Stomach (tissue), 9 donors: ENCODE results near the gene ERCC5. TPM values are rescaled to one million over a fixed set of nuclear protein-coding genes. Genes with fewer than 3 reads are reported as not detected.

Experiments used
- DNase-seq, 2 donors: peaks; one replicate each; pipeline versions ENCODE4 v3.0.0 to v3.0.0-alpha.2; 2013 to 2019
- H3K27ac ChIP-seq, 5 donors: fragments of 200-600 bp in 4 of 5; sonication (generic) in 4 of 5; one replicate each; pipeline ENCODE4 v1.5.1; 2013 to 2019; ENCODE audit warnings: mild to moderate bottlenecking in 1 of 5, moderate library complexity in 1 of 5
- H3K27me3 ChIP-seq, 3 donors: fragments of 200-600 bp; sonication (generic); one replicate each; pipeline ENCODE4 v1.5.1; 2017 to 2019; ENCODE audit warnings: mixed run types in 1 of 3
- H3K36me3 ChIP-seq, 4 donors: fragments of 200-600 bp; sonication (generic); 1 replicate in 3 of 4; 2 replicates in 1 of 4; pipeline ENCODE4 v1.5.1; 2016 to 2019
- H3K4me1 ChIP-seq, 4 donors: fragments of 200-600 bp; sonication (generic); one replicate each; pipeline ENCODE4 v1.5.1; 2016 to 2019
- H3K4me3 ChIP-seq, 4 donors: fragments of 200-600 bp; sonication (generic) in 3 of 4; one replicate each; pipeline ENCODE4 v1.5.1; 2016 to 2019; ENCODE audit warnings: mild to moderate bottlenecking in 1 of 4
- H3K9me3 ChIP-seq, 4 donors: fragments of 200-600 bp; sonication (generic); one replicate each; pipeline ENCODE4 v1.5.1; 2016 to 2019
- CTCF ChIP-seq, 7 experiments: fragments of 450-650 bp in 4 of 7; fragments of 200-600 bp in 3 of 7; sonication (generic) in 3 of 7; IDR thresholded peaks; one replicate each; pipeline ENCODE4 v1.5.1; 2016 to 2019; ENCODE audit warnings: antibody characterized with exemption in 7 of 7, control low read depth in 2 of 7, mild to moderate bottlenecking in 1 of 7
- EP300 ChIP-seq: sonication (generic); formaldehyde crosslinking; IDR thresholded peaks from one replicate; pipeline ENCODE4 v1.6.1; 2017; ENCODE audit warnings: antibody characterized with exemption
- POLR2A ChIP-seq, 4 donors: fragments of 450-650 bp; IDR thresholded peaks; one replicate each; pipeline ENCODE4 v1.6.1; 2016; ENCODE audit warnings: antibody characterized with exemption in 4 of 4, control low read depth in 2 of 4, mild to moderate bottlenecking in 1 of 4, moderate library complexity in 1 of 4
- POLR2AphosphoS5 ChIP-seq, 3 donors: sonication (generic); formaldehyde crosslinking; IDR thresholded peaks; one replicate each; pipeline ENCODE4 v1.6.1; 2016; ENCODE audit warnings: antibody characterized with exemption in 3 of 3
- WGBS, 5 donors: extraction: QIAGEN DNeasy Blood & Tissue Kit in 3 of 5; methylation state at CpG; one replicate each; pipeline versions ENCODE4 v1.1.5 to v1.1.7; 2013 to 2018; 5-methylcytosine and 5-hydroxymethylcytosine counted together
- intact Hi-C: fragments of 100-400 bp; cut with DNase I; formaldehyde crosslinking; loops from one replicate; pipeline ENCODE4 v1.15.1; 2023; ENCODE audit warnings: low total_unique reads
- polyA plus RNA-seq, 3 donors: library from polyadenylated mRNA; stranded (reverse); fragments of 200-250 nt; gene quantifications; one replicate each; pipeline ENCODE4 v1.2.3, GENCODE V29; 2013
- total RNA-seq, 5 donors: library from RNA; depleted of rRNA; stranded (reverse); fragments of >200 nt; gene quantifications; one replicate each; pipeline versions ENCODE4 v1.1.0 to v1.2.3, GENCODE V29; 2014 to 2016
- donor health status: healthy with polysubstance abuse.
- donor health status: Bipolar disorder and iron deficiency.
- donor health status: healthy.

The ERCC5 gene
- total and polyA plus RNA-seq, 8 donors: 36.7 to 348 (median 56.3) TPM

- no peaks in the 10 kb centered on the region for H3K9me3 ChIP-seq
- 64 to 80% (median 68%) methylated on average over 4 of the region's 4 CpGs for WGBS, 5 donors
- H3K4me1 ChIP-seq: no peaks in the 10 kb centered on the region
- no peak for DNase-seq
- no peaks in the 10 kb centered on the region for H3K27me3 ChIP-seq
- H3K36me3 ChIP-seq: no peaks in the 10 kb centered on the region
- no peak overlapping the region for H3K4me3 ChIP-seq
- H3K27ac ChIP-seq: no peak overlapping the region
- intact Hi-C loops: no loop called here
- TF ChIP-seq POLR2A (IDR thresholded peaks at IDR 0.05) (no peak), EP300 (no peak), POLR2AphosphoS5 (IDR thresholded peaks at IDR 0.05) (no peak), CTCF (IDR thresholded peaks at IDR 0.05) (no peak)
Measured at GRCh38 chr13:102907886-102908515, 62.2 kb downstream of the ERCC5 start.

- TF ChIP-seq POLR2A (IDR thresholded peaks at IDR 0.05): no peak
- no peak for TF ChIP-seq POLR2AphosphoS5 (IDR thresholded peaks at IDR 0.05)
- no peak for TF ChIP-seq CTCF (IDR thresholded peaks at IDR 0.05)
- no peak for TF ChIP-seq EP300
- no peaks in the 10 kb centered on the region for H3K27me3 ChIP-seq
- no peak overlapping the region for H3K4me3 ChIP-seq
- peaks cover 0 to 15% (median 6%) of the 10 kb centered on the region in 4 donors for H3K4me1 ChIP-seq
- no peak for DNase-seq
- 80 to 91% (median 85%) methylated on average over 3 of the region's 3 CpGs for WGBS, 5 donors
- intact Hi-C loops: no loop called here
- no peaks in the 10 kb centered on the region for H3K9me3 ChIP-seq
- no peaks in the 10 kb centered on the region for H3K36me3 ChIP-seq
- H3K27ac ChIP-seq: no peak overlapping the region
Measured at GRCh38 chr13:102909971-102910370, 64.1 kb downstream of the ERCC5 start.

DNA sequence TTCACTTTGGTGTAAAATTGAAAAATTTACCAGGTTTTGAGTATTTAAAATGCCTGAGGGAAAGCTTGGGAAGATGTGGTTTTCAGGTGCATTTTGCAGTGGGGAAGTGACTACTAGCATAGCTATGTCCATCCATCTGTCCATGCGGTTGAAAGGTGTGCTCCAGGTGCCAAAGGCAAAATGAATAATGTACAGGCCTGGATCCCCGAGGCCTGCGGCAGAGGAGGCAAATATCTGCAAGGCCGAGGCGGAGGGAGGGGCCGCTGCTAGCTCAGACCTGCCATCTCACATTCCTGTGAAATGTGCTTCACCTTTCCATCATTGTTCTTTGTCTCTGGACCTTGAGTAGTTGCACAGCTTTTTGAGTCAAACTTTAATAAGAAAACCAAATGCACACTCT is 65.5 kb downstream of the ERCC5 start:
- TF ChIP-seq POLR2AphosphoS5 (IDR thresholded peaks at IDR 0.05): no peak
- no peak for TF ChIP-seq CTCF (IDR thresholded peaks at IDR 0.05)
- no peak for TF ChIP-seq POLR2A (IDR thresholded peaks at IDR 0.05)
- no peak for TF ChIP-seq EP300
- H3K27me3 ChIP-seq: no peaks in the 10 kb centered on the region
- H3K9me3 ChIP-seq: no peaks in the 10 kb centered on the region
- DNase-seq: no peak
- peaks cover 0 to 15% (median 6%) of the 10 kb centered on the region in 4 donors for H3K4me1 ChIP-seq
- H3K36me3 ChIP-seq: no peaks in the 10 kb centered on the region
- intact Hi-C loops: no loop called here
- WGBS, 5 donors: 62 to 77% (median 65%) methylated on average over 6 of the region's 6 CpGs
- H3K27ac ChIP-seq: no peak overlapping the region
- H3K4me3 ChIP-seq: no peak overlapping the region

- Histone ChIP-seq H3K4me1 (peaks cover 0 to 15% (median 6%) of the 10 kb centered on the region in 4 donors), H3K4me3 (no peak overlapping the region), H3K36me3 (no peaks in the 10 kb centered on the region), H3K9me3 (no peaks in the 10 kb centered on the region), H3K27ac (no peak overlapping the region), H3K27me3 (no peaks in the 10 kb centered on the region)
- 79 to 95% (median 90%) methylated on average over 3 of the region's 3 CpGs for WGBS, 5 donors
- no peak for TF ChIP-seq POLR2AphosphoS5 (IDR thresholded peaks at IDR 0.05)
- no peak for TF ChIP-seq EP300
- TF ChIP-seq CTCF (IDR thresholded peaks at IDR 0.05): no peak
- TF ChIP-seq POLR2A (IDR thresholded peaks at IDR 0.05): no peak
- intact Hi-C loops: no loop called here
- no peak for DNase-seq
Measured at GRCh38 chr13:102912599-102912998, 66.8 kb downstream of the ERCC5 start.
